Measurements from ENCODE around the gene COX4I2. TPM values are rescaled to one million over a fixed set of nuclear protein-coding genes. Genes with fewer than 3 reads are reported as not detected.
"Not testable (repeated sequence)": the region's sequence is repeated elsewhere in the genome, so short reads cannot be mapped to it uniquely, and the experiment has no call there.

COX4I2 gene
- total RNA-seq, 1 donor from 2014 or later: not detected

GRCh38 chr20:31606804-31607639 is 30.7 kb upstream of the COX4I2 start:
- DNase-seq (ENCODE audit: low read depth): peak; percentile 80
- no peak for FAIRE-seq

GRCh38 chr20:31607640-31608250 is 30.0 kb upstream of the COX4I2 start:
- DNase-seq (ENCODE audit: low read depth) (no peak), FAIRE-seq (no peak)
- no peak for TF ChIP-seq CTCF (IDR thresholded peaks at IDR 0.05; ENCODE audit: insufficient read depth, low read length, severe bottlenecking)
- H3K4me3 ChIP-seq (ENCODE audit: low read depth, low read length): no peak overlapping the region
- H3K27me3 ChIP-seq (ENCODE audit: control insufficient read depth, insufficient read depth, low read length): no peaks in the 10 kb centered on the region
- H3K36me3 ChIP-seq (ENCODE audit: control insufficient read depth, insufficient read depth, low read length): peaks cover 7% of the 10 kb centered on the region

More at GRCh38 chr20:31606804-31607639, 30.7 kb upstream of the COX4I2 start:
- no peak for TF ChIP-seq CTCF (IDR thresholded peaks at IDR 0.05; ENCODE audit: insufficient read depth, low read length, severe bottlenecking)
- Histone ChIP-seq H3K36me3 (ENCODE audit: control insufficient read depth, insufficient read depth, low read length) (peaks cover 7% of the 10 kb centered on the region), H3K27me3 (ENCODE audit: control insufficient read depth, insufficient read depth, low read length) (no peaks in the 10 kb centered on the region), H3K4me3 (ENCODE audit: low read depth, low read length) (peak overlapping the region; percentile 95)

GRCh38 chr20:31608251-31608945 is 29.3 kb upstream of the COX4I2 start:
- TF ChIP-seq CTCF (IDR thresholded peaks at IDR 0.05; ENCODE audit: insufficient read depth, low read length, severe bottlenecking): no peak
- DNase-seq (ENCODE audit: low read depth): peak; percentile 70
- Histone ChIP-seq H3K36me3 (ENCODE audit: control insufficient read depth, insufficient read depth, low read length) (peaks cover 7% of the 10 kb centered on the region), H3K4me3 (ENCODE audit: low read depth, low read length) (no peak overlapping the region), H3K27me3 (ENCODE audit: control insufficient read depth, insufficient read depth, low read length) (no peaks in the 10 kb centered on the region)
- no peak for FAIRE-seq

DNA sequence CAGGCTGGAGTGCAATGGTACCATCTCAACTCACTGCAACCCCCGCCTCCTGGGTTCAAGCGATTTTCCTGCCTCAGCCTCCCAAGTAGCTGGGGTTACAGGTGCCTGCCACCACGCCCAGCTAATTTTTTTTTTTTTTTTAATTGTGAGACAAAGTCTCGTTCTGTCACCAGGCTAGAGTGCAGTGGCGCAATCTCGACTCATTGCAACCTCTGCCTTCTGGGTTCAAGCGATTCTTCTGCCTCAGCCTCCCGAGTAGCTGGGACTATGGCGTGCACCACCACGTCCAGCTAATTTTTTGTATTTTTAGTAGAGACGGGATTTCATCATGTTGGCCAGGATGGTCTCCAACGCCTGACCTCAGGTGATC is 25.5 kb upstream of the COX4I2 start:
- DNase-seq (ENCODE audit: low read depth); H3K36me3 ChIP-seq (ENCODE audit: control insufficient read depth, insufficient read depth, low read length); H3K27me3 ChIP-seq (ENCODE audit: control insufficient read depth, insufficient read depth, low read length); FAIRE-seq; H3K4me3 ChIP-seq (ENCODE audit: low read depth, low read length): not testable (repeated sequence)

GRCh38 chr20:31615416-31615815 is 22.3 kb upstream of the COX4I2 start:
- H3K27me3 ChIP-seq (ENCODE audit: control insufficient read depth, insufficient read depth, low read length): no peaks in the 10 kb centered on the region
- DNase-seq (ENCODE audit: low read depth): no peak
- no peak for FAIRE-seq
- TF ChIP-seq CTCF (IDR thresholded peaks at IDR 0.05; ENCODE audit: insufficient read depth, low read length, severe bottlenecking): no peak
- H3K36me3 ChIP-seq (ENCODE audit: control insufficient read depth, insufficient read depth, low read length): no peaks in the 10 kb centered on the region
- H3K4me3 ChIP-seq (ENCODE audit: low read depth, low read length): no peak overlapping the region

- Histone ChIP-seq H3K4me3 (ENCODE audit: low read depth, low read length) (no peak overlapping the region), H3K36me3 (ENCODE audit: control insufficient read depth, insufficient read depth, low read length) (no peaks in the 10 kb centered on the region), H3K27me3 (ENCODE audit: control insufficient read depth, insufficient read depth, low read length) (no peaks in the 10 kb centered on the region)
- DNase-seq (ENCODE audit: low read depth): no peak
- no peak for FAIRE-seq
- no peak for TF ChIP-seq CTCF (IDR thresholded peaks at IDR 0.05; ENCODE audit: insufficient read depth, low read length, severe bottlenecking)
Measured at GRCh38 chr20:31617432-31618104, 20.1 kb upstream of the COX4I2 start.
